GM06990 (cell line): ENCODE results near the gene RGS19.
"Not testable (repeated sequence)": the region's sequence is repeated elsewhere in the genome, so short reads cannot be mapped to it uniquely, and the experiment has no call there.

ENCODE experiments used
- DNase-seq: peaks from one replicate; pipeline ENCODE4 v3.0.0-alpha.2; 2011; ENCODE audit not compliant: insufficient read length; ENCODE audit errors: extremely low read depth
- H3K27me3 ChIP-seq: replicated peaks from 2 replicates; pipeline ENCODE4 v1.6.0; 2011; ENCODE audit warnings: low read length; ENCODE audit not compliant: control insufficient read depth, insufficient read depth
- H3K36me3 ChIP-seq: 2 replicates; pipeline ENCODE4 v1.5.1; 2011; ENCODE audit warnings: low read length; ENCODE audit not compliant: control insufficient read depth, insufficient read depth
- H3K4me3 ChIP-seq: replicated peaks from 2 replicates; pipeline ENCODE4 v1.5.1; 2011; ENCODE audit warnings: low read depth, mild to moderate bottlenecking, control low read depth, low read length
- TF ChIP-seq, protein P1 (sequence below): IDR thresholded peaks from 2 replicates; pipeline ENCODE4 v1.5.1; 2011; ENCODE audit warnings: low read length, control low read depth, mild to moderate bottlenecking, inconsistent platforms; ENCODE audit not compliant: insufficient read depth, poor library complexity, severe bottlenecking

Gene RGS19

DNA sequence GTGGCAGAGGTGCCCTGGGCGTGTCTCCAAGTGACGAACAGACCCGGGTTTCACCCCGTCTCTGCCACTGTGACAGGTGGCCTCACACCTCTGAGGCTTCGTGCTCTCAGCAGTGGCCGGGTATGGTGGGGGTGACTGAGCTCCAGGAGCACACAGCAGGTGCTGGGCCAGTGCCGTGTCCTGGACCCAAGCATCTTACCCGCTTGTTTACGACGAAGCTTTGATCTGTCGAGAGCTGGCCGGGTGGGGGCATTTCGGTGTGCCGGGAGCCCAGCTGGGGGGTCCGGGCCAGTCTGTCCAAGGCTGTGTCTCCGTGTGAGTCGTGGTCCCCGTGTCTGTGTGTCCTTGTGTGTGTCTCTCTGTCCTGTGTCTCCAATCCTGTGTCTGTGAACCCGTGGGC lies 12.0 kb upstream of the RGS19 start:
- TF ChIP-seq, protein P1, sequence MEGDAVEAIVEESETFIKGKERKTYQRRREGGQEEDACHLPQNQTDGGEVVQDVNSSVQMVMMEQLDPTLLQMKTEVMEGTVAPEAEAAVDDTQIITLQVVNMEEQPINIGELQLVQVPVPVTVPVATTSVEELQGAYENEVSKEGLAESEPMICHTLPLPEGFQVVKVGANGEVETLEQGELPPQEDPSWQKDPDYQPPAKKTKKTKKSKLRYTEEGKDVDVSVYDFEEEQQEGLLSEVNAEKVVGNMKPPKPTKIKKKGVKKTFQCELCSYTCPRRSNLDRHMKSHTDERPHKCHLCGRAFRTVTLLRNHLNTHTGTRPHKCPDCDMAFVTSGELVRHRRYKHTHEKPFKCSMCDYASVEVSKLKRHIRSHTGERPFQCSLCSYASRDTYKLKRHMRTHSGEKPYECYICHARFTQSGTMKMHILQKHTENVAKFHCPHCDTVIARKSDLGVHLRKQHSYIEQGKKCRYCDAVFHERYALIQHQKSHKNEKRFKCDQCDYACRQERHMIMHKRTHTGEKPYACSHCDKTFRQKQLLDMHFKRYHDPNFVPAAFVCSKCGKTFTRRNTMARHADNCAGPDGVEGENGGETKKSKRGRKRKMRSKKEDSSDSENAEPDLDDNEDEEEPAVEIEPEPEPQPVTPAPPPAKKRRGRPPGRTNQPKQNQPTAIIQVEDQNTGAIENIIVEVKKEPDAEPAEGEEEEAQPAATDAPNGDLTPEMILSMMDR = no peak
- Histone ChIP-seq H3K4me3 (no peak overlapping the region), H3K36me3 (no peaks in the 10 kb centered on the region), H3K27me3 (peaks cover 3% of the 10 kb centered on the region; the same call in 1 of the 2 replicates)
- no peak for DNase-seq

DNA sequence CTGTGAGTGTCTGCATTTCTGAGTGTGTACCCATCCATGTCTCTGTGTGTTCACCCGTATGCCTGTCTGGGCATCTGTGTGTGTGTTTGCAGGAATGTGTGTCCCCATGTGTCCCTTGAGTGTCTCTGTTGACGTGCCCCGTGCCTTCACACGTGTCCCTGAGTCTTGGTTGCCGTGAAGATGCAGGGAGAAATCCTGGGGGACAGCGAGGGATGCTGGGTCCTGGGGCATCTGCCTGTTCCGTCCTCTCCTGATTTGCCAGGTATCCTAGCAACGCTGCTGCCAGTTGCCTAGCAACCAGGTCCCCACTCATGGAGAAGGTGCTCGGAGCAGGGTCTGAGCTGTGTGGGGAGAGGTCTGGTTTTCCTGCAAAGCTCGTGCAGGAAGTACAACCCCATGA lies 10.8 kb upstream of the RGS19 start:
- Histone ChIP-seq H3K27me3 (peaks cover 3% of the 10 kb centered on the region; the same call in 1 of the 2 replicates), H3K4me3 (no peak overlapping the region), H3K36me3 (no peaks in the 10 kb centered on the region)
- TF ChIP-seq, protein P1 = no peak
- no peak for DNase-seq

DNA sequence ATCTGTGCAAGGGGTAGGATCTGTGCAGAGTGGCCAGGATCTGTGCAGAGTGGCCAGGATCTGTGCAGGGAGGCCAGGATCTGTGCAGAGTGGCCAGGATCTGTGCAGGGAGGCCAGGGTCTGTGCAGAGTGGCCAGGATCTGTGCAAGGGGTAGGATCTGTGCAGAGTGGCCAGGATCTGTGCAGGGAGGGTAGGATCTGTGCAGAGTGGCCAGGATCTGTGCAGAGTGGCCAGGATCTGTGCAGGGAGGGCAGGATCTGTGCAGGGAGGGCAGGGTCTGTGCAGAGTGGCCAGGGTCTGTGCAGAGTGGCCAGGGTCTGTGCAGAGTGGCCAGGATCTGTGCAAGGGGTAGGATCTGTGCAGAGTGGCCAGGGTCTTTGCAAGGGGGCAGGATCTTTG lies 9.3 kb upstream of the RGS19 start:
- H3K27me3 ChIP-seq, H3K4me3 ChIP-seq, DNase-seq, H3K36me3 ChIP-seq: not testable (repeated sequence)

DNA sequence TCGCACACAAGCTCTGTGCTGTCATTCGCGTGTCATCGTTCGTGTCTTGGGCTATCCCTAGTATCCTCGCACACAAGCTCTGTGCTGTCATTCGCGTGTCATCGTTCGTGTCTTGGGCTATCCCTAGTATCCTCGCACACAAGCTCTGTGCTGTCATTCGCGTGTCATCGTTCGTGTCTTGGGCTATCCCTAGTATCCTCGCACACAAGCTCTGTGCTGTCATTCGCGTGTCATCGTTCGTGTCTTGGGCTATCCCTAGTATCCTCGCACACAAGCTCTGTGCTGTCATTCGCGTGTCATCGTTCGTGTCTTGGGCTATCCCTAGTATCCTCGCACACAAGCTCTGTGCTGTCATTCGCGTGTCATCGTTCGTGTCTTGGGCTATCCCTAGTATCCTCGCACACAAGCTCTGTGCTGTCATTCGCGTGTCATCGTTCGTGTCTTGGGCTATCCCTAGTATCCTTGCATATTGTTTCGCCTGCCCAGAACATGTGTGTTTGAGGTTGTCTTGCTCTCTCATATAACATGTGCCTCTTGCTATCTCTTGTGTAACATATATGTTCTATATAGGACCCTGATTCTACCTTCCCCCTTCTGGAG lies 8.0 kb upstream of the RGS19 start:
- not testable (repeated sequence) for DNase-seq, H3K36me3 ChIP-seq, H3K27me3 ChIP-seq

DNA sequence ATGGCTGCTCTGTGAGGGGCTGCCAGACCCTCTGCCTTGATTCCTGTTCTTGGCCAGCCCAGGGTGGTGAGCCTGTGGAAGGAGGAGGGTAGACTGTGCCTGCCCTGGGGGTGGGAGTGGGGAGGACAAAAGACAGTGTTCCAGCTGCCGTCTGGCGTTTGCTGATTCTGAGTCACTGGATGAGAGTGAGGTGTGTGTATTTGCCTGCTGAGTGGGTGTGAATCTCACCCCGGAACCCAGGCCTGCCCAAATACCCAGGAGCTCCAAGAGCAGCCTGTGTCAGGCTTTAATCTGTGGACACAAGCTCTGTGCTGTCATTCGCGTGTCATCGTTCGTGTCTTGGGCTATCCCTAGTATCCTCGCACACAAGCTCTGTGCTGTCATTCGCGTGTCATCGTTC lies 7.5 kb upstream of the RGS19 start:
- TF ChIP-seq, protein P1 = no peak
- H3K36me3 ChIP-seq = no peaks in the 10 kb centered on the region
- DNase-seq = no peak
- H3K27me3 ChIP-seq = peaks cover 7% of the 10 kb centered on the region
- no peak overlapping the region for H3K4me3 ChIP-seq

More for the DNA sequence above, 8.0 kb upstream of the RGS19 start:
- not testable (repeated sequence) for H3K4me3 ChIP-seq

DNA sequence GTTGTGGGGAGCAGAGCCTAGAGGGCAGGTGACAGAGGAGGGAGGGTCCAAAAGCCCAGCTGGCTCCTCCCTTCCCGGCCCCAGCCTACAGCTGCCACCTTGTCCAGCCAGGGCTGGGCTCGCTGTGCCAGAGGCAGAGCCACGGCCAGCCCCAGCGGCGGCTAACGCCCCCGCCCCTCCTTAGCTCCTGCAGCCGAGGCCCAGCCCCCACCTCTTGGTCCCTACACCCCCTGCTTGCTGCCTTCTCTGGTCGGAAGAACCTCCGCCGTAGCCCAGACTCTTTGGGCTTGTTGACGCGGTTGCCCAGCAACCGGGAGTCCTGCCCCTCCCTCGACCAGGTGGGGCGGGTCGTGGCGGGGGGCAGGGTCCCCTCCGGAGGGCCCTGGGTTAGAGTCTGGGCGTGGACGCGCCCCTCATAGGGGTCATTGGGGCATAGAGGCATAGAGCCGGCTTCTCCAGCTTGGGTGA lies 5.4 kb upstream of the RGS19 start:
- TF ChIP-seq, protein P1 = no peak
- no peak overlapping the region for H3K4me3 ChIP-seq
- peaks cover 5% of the 10 kb centered on the region for H3K27me3 ChIP-seq
- DNase-seq = no peak
- H3K36me3 ChIP-seq = no peaks in the 10 kb centered on the region
